GM19395 (cell line): Measurements from ENCODE around the gene OR8H1.

ENCODE experiments used
- ATAC-seq: cut with Tn5 transposase; IDR thresholded peaks from one replicate; pipeline ENCODE4 v1.9.1; 2021; ENCODE audit warnings: mild to moderate bottlenecking, moderate library complexity; ENCODE audit not compliant: unreplicated experiment

The OR8H1 gene, protein sequence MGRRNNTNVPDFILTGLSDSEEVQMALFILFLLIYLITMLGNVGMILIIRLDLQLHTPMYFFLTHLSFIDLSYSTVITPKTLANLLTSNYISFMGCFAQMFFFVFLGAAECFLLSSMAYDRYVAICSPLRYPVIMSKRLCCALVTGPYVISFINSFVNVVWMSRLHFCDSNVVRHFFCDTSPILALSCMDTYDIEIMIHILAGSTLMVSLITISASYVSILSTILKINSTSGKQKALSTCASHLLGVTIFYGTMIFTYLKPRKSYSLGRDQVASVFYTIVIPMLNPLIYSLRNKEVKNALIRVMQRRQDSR

DNA sequence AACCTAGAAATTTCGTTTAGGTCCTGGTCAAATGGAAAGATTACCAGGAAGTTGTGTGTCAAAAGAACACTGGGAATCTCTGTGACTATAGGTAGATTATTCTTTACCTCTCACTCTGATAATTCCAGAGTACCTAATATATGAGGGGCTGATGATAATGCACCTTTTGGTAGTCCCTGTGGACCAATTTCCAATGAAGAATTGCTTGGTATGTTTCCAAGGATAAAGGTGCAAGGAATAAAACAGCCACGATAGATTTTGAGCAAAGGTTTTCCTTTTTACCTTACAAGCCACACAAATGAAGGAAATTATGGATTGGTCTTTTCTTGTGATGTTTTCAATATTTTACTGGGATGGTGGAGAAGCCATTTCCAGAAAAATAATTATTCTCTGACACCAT, at the start of gene OR8H1:
Gene OR8H1, minus strand, starts transcription at position 101 of the 400 bp plus-strand sequence. CDS start 1,192 bp downstream, outside the sequence.
- ATAC-seq, result no peak

DNA sequence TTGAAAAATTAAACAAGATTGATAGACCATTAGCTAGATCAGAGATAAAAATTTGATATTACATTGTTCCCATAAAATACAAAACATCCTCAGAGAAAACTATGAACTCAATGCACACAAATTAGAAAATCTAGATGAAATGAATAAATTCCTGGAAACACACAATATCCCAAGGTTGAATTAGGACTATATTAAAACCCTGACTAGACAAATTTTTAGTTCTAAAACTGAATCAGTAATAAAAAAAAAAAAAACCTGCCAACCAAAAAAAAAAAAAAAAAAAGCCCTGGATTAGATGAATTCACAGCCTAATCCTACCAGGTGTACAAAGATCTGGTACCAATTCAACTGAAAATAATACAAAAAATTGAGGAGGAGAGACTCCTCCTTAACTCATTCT, 48.2 kb upstream of the OR8H1 start:
- ATAC-seq, result no peak

DNA sequence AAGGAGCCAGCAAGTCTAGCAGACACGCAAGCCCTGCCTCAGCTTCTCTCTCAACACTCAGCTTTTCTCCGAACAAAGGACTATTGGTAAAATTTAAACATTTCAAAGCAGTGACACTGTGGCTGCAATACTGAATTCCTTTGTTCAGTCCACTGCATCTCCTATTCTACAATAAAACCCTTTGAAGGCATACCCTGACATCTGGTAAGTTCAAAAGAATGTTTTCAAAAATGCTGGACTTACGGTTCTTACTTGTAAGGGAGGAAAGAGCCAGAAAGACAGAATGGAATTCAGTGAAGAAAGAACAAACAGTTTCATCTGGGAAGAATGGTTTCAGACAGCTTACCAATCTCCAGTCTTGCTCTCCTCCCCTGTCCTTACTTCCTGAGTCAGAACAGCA, 41.1 kb upstream of the OR8H1 start:
- no peak for ATAC-seq

DNA sequence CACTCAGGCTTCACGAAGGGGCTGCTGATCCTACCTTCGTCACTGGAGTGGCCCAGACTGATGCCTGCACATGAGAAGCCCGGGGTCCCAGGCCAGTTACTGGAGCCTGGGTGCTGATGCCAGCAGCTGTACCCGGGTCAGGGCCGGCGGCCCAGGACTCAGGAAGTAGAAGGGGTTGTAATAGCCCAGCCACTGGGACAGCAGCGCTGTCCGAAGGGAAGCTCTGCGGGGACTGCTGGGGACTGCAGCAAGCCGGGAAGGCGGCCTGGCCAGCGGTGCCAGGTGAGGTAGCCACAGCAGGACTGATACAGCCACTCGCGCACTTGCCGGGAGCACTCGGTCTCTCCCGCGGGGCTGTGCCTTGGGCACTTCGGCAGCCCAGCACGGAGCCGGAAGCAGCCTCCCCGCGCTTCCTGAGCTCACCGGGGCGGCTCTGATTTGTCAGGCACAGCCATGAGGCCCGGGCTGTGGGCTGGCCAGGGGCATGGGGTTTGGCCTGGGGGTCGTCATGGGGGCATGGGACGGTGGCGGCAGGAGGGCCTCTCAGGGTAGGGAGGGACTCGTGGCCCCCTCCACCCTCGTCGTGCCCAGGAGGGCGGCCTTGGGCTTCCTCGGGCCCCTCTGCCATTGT, 39.9 kb upstream of the OR8H1 start:
- no peak for ATAC-seq

DNA sequence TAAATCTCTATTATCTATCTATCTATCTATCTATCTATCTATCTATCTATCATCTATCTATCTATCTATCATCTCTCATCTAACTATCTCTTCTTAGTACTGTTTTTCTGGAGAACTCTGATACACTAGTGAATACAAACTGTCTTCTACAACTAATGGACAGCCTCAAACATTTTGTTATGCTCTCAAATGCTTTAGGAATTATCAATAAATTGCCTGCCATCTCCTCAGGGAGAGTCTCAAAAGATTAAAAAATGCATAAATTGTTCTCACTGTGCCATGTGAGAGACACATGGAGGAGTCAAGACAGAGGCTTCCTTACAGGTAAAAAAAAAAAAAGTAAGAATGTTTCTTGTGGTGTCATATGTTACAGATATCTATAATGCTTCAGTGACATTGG, 22.8 kb upstream of the OR8H1 start, which contains the start of gene OR8K3:
Gene OR8K3, plus strand, starts transcription at position 301 of the 400 bp plus-strand sequence. CDS start 3,163 bp downstream, outside the sequence.
- ATAC-seq, result no peak

DNA sequence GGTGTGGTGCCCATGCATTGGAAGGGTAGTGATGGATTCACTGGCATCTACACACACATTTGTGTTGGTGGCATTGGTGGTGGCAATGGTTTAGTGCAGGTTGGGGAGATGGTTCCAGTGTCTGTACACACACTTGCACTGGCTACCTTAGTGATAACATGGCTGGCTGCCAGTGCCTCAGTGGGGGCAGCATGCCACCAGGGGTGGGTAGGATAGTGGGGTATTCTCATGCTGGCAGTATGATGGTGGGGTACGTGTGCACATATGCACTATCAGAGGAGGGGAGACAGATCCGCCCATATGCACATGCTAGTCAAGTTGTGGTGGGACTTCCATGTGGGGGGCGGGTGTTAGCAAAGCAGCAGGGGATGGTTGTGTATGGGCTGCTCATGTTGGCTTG, 15.8 kb upstream of the OR8H1 start:
- no peak for ATAC-seq

DNA sequence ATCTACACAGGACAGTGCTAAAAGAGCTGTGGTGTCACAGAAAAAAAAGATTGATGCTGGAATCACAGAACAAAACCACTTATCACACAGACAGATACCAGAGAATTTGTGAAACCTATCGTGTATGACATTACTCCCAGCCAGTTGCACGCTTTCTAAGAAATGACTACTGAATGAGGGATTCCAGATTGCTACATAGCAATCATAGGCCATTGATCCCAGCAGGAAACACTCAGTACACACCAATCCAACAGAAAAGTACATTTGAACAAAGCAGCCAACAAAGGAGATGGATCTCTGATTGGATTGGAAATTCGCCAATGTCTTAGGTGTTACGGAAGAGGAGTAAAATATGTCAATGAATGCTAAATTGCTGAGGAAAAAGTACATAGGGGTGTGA, 4.8 kb upstream of the OR8H1 start:
- ATAC-seq, result no peak

DNA sequence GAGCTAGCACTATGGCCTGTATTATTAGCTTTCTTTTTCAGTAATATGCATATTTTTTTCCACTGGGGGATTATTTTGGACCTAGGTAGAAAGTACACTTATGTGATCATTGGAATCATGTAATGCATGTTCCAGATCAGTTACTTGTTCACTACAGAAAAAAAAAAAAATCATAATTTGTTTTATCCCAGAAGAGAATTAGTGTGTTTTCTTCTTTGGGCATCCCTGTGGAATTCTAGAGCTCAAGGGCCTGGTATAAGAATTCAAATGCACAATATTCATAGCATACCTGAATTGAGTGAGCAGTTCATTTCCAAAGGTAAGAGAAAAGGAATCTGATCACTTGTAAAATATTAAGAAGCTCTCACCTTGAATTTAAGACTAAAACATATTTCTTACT, 18.2 kb downstream of the OR8H1 start, which contains the start of gene OR5T1:
Gene OR5T1, plus strand, starts transcription at position 301 of the 400 bp plus-strand sequence. CDS start 1,485 bp downstream, outside the sequence.
- ATAC-seq, result no peak

DNA sequence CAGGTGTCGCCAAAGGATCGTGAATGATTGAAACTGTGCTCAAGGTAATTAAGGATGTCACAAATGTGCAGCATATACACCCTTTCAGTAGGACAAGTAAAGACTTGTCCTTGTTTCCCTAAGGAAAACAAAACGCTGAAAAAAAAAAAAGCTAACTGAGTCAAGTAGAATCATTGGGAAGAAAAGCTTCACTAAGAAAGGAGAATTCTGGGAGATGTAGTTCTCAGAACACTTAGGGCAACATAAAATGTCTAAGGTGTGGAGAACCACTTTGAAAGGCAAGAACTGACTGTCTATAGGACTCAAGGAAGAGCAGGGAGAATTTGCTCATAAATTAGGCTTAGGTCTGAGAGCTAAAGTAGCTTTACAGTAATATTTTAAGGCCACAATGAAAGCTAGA, 21.0 kb downstream of the OR8H1 start:
- no peak for ATAC-seq

DNA sequence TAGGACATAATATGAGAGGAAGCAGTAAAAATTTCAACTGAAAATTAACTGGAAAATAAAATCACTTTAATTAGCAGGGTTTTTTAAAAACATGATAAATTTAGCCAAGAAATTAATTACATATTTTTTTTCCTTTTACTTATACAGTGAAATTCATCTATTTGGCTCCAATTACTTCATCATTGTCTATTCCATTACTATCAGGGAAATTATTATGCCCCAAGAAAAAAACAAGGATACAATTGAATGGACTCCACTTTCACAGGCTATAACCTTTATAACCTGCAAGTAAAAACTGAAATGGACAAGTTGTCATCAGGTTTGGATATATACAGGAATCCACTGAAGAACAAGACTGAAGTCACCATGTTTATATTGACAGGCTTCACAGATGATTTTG, 40.1 kb downstream of the OR8H1 start, which contains the start of gene OR5T3:
Gene OR5T3, plus strand, starts transcription at position 301 of the 400 bp plus-strand sequence. Its CDS starts 0 bp downstream, at position 301.
- ATAC-seq, result no peak
